NT2/D1 (cell line): ENCODE measurements around the gene NUTM2F.

Experiments used
- SUZ12 ChIP-seq: IDR thresholded peaks from 2 replicates; pipeline ENCODE4 v1.6.1; 2011; ENCODE audit not compliant: insufficient read length, insufficient read depth; ENCODE audit errors: extremely low read depth
- YY1 ChIP-seq: IDR thresholded peaks from 2 replicates; pipeline ENCODE4 v1.6.1; 2011; ENCODE audit not compliant: insufficient read length, insufficient read depth

GRCh38 chr9:94281101-94281500, 47.3 kb downstream of the NUTM2F start:
- TF ChIP-seq SUZ12 (no peak), YY1 (no peak)
